ENCODE results near the gene UCMA.

The UCMA gene

DNA sequence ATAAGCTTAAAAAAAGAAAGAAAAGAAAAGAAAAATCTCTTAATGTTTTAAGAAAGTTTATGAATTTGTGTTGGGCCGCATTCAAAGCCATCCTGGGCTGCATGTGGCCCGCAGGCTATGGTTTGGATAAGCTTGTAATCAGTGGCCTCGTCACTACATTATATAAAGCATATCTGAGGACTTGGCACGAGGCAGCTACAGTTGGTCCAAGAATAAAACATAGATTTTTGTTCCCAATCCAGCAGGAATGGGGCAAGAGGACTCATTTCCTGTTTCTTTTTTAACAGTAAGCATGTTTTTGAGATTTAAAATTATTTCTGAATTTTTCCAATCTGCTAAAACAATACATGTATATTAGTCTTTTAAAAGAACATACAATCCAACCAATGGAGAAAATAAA is 44.2 kb downstream of the UCMA start:
- TF ChIP-seq, protein P1, sequence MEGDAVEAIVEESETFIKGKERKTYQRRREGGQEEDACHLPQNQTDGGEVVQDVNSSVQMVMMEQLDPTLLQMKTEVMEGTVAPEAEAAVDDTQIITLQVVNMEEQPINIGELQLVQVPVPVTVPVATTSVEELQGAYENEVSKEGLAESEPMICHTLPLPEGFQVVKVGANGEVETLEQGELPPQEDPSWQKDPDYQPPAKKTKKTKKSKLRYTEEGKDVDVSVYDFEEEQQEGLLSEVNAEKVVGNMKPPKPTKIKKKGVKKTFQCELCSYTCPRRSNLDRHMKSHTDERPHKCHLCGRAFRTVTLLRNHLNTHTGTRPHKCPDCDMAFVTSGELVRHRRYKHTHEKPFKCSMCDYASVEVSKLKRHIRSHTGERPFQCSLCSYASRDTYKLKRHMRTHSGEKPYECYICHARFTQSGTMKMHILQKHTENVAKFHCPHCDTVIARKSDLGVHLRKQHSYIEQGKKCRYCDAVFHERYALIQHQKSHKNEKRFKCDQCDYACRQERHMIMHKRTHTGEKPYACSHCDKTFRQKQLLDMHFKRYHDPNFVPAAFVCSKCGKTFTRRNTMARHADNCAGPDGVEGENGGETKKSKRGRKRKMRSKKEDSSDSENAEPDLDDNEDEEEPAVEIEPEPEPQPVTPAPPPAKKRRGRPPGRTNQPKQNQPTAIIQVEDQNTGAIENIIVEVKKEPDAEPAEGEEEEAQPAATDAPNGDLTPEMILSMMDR (conservative IDR thresholded peaks at IDR 0.05; ENCODE audit: low read depth, low read length), result no peak
- H3K4me3 ChIP-seq (ENCODE audit: low read depth, low read length), result no peak overlapping the region
- DNase-seq (ENCODE audit: low read depth), result no peak

DNA sequence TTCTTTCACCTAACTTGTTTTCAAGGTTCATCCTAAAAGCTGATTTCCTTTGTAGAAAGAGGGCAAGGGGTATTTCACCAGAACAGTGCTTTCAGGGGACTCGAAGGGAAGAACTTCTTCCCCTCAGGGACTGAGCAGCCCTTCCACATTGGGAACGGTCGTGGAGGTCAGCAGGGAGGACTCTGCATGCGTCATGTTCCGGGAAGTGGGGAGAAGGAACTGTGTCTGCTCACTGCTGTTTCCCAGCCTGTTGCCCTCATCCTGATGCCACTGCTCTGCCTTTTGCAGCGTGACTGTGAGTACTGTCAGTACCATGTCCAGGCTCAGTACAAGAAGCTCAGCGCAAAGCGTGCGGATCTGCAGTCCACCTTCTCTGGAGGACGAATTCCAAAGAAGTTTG is 45.6 kb downstream of the UCMA start:
- H3K4me3 ChIP-seq (ENCODE audit: low read depth, low read length), result no peak overlapping the region
- TF ChIP-seq, protein P1 (conservative IDR thresholded peaks at IDR 0.05; ENCODE audit: low read depth, low read length), result no peak
- no peak for DNase-seq (ENCODE audit: low read depth)

DNA sequence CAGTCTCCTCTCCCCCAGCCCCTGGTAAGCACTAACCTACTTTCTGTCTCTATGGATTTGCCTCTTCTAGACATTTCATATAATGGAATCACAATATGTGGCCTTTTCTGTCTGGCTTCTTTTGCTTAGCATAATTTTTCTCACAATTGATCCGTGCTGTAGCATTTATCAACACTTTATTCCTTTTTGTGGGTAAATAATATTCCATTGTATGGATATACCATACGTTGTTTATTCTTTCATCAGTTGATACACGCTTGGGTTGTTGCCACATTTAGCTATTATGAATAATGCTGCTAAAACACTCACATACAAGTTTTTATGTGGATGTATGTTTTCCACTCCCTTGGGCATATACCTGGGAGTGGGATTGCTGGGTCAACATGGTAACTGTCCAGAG is 47.0 kb downstream of the UCMA start:
- DNase-seq (ENCODE audit: low read depth), result no peak
- H3K4me3 ChIP-seq (ENCODE audit: low read depth, low read length), result no peak overlapping the region

DNA sequence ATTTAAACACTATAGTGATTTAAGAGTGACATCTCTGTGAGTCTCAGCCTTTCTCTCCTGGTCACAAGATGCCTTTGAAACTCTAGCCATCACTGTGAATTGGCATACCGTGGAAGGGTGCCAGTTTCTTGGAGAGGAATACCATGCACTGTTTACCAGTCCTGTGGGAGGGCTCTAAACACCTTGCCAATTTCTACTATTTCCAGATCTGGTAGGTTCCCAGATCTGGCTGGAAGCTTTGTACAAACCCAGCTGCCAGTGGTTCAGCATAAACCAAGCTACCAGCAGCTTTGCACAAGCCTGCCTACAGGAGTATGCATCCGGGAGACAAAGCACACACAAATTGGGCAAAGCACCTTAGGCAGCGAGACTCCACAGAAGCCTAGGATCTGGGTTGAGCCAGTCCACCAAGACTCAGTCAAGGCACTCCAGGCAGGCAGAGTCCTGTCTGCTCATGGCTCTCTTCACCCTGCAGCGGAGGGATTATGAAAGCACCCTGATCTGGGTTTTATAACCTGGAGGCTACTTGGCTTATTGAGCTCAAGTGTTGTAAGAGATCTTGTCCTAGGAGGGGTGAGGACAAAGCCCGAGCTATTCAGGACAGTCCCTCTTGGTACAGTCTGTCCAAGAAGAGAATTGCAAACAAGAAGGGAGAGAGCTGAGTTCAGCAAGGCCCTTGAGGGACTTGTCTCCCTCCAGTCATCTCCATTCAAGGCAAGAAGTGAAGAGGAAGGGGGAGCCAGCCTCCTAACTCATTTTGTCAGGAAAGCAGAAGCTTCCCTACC is 49.3 kb downstream of the UCMA start:
- no peak overlapping the region for H3K4me3 ChIP-seq (ENCODE audit: low read depth, low read length)
- DNase-seq (ENCODE audit: low read depth), result no peak
- TF ChIP-seq, protein P1 (conservative IDR thresholded peaks at IDR 0.05; ENCODE audit: low read depth, low read length), result no peak

More for the DNA sequence above, 47.0 kb downstream of the UCMA start:
- TF ChIP-seq, protein P1 (conservative IDR thresholded peaks at IDR 0.05; ENCODE audit: low read depth, low read length), result no peak

DNA sequence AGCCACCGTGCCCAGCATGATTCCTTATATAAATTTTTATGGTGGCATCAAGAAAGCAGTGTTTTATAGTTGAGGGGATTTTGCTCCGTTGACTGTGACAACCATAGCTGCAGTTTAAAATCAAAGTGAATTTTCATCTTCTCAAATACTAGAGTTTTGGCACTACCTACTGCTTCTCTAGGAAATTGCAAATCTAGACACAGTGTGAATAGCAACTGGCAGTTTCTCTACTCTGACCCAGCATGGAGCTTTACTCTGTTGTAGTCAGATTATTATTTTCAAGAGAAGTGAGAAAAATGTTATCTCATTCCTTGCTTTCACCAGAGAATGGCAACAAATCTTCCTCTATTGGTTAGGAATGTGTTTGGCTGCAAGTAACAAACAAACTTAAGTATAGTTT is 49.9 kb downstream of the UCMA start:
- TF ChIP-seq, protein P1 (conservative IDR thresholded peaks at IDR 0.05; ENCODE audit: low read depth, low read length), result no peak
- no peak overlapping the region for H3K4me3 ChIP-seq (ENCODE audit: low read depth, low read length)
- no peak for DNase-seq (ENCODE audit: low read depth)

DNA sequence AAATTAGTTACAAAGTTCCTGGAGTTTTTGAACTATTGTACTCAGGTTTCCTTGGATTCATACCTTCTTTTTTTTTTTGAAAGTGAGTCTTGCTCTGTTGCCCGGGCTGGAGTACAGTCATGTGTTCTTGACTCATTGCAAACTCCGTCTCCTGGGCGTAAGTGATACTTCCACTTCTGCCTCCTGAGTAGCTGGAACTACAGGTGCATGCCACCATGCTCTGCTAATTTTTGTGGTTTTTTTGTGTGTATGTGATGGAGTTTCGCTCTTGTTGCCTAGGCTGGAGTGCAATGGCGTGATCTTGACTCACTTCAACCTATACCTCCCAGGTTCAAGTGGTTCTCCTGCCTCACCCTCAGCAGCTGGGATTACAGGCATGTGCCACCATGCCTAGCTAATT is 50.5 kb downstream of the UCMA start:
- DNase-seq (ENCODE audit: low read depth), result no peak
- TF ChIP-seq, protein P1 (conservative IDR thresholded peaks at IDR 0.05; ENCODE audit: low read depth, low read length), result no peak
- H3K4me3 ChIP-seq (ENCODE audit: low read depth, low read length), result no peak overlapping the region

DNA sequence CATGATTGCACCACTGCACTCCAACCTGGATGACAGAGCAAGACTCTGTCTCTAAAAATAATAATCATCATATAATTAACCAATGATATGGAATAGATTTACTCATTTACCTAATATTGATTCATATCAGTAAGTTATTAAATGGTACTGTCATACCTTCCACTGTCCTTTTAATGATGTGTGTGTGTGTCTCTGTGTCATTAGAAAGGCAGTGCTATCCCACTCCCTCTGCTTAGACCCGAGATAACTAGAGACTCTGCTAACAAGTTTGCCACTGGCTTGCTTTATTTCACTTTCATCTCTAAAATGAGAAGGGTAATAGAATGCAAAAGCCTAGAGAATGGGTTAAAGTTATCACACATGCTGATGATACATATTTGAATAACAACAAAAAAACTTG is 51.8 kb downstream of the UCMA start:
- H3K4me3 ChIP-seq (ENCODE audit: low read depth, low read length), result no peak overlapping the region
- TF ChIP-seq, protein P1 (conservative IDR thresholded peaks at IDR 0.05; ENCODE audit: low read depth, low read length), result no peak
- DNase-seq (ENCODE audit: low read depth), result no peak

Data from choroid plexus epithelial cell (primary cell).